Fibroblast of villous mesenchyme (primary cell): ENCODE data around the gene TLE6. TPM values are rescaled to one million over a fixed set of nuclear protein-coding genes. Genes with fewer than 3 reads are reported as not detected.
"Not testable (repeated sequence)": the region's sequence is repeated elsewhere in the genome, so short reads cannot be mapped to it uniquely, and the experiment has no call there.

Source experiments
- DNase-seq: peaks from one replicate; pipeline ENCODE4 v3.0.0-alpha.2; 2010; ENCODE audit warnings: low read depth
- H3K4me3 ChIP-seq: 2 replicates; pipeline ENCODE4 v1.5.1; 2011; ENCODE audit warnings: low read depth, mild to moderate bottlenecking, low read length
- CTCF ChIP-seq: IDR thresholded peaks from 2 replicates; pipeline ENCODE4 v1.5.1; 2012; ENCODE audit warnings: low read depth, mild to moderate bottlenecking, low read length; ENCODE audit not compliant: insufficient read depth
- total RNA-seq: library from RNA; depleted of rRNA; stranded (reverse); fragments of >200 nt; gene quantifications from 2 replicates; pipeline ENCODE4 v1.2.3, GENCODE V29; 2012

Gene TLE6
- total RNA-seq: 0.97 and 1.7 TPM in 2 replicates

GRCh38 chr19:2977001-2977745 lies at the start of gene TLE6:
Gene TLE6 (plus strand): TSS chr19:2977564. CDS start chr19:2978234, 670 bp downstream.
- no peak for TF ChIP-seq CTCF
- DNase-seq: peak; percentile 96

GRCh38 chr19:2933490-2933910 lies 43.9 kb upstream of the TLE6 start:
- no peak overlapping the region for H3K4me3 ChIP-seq
- no peak for TF ChIP-seq CTCF
- no peak for DNase-seq

More at GRCh38 chr19:2977001-2977745, at the start of gene TLE6:
- H3K4me3 ChIP-seq: peak within 1 kb of the TSS; percentile 61

- DNase-seq, H3K4me3 ChIP-seq: not testable (repeated sequence)
These were observed 41.5 kb upstream of the TLE6 start for GRCh38 chr19:2935863-2936262.

- TF ChIP-seq CTCF: no peak
- H3K4me3 ChIP-seq: no peak overlapping the region
- no peak for DNase-seq
These were observed 34.3 kb upstream of the TLE6 start for GRCh38 chr19:2942928-2943640.

GRCh38 chr19:2944403-2944774 lies 33.0 kb upstream of the TLE6 start:
- H3K4me3 ChIP-seq: peak overlapping the region; percentile 80
- DNase-seq: no peak

GRCh38 chr19:2944775-2945574 lies 32.4 kb upstream of the TLE6 start, which contains the start of gene ZNF77:
Gene ZNF77 (minus strand): TSS chr19:2944971. CDS start chr19:2944840, 131 bp downstream.
- peak within 1 kb of the TSS; percentile 80 for H3K4me3 ChIP-seq
- peak; percentile 5 for TF ChIP-seq CTCF
- peak; percentile 99 for DNase-seq

More at GRCh38 chr19:2944403-2944774, 33.0 kb upstream of the TLE6 start:
- TF ChIP-seq CTCF: no peak
